ENCODE data around the gene EDC4. TPM values are rescaled to one million over a fixed set of nuclear protein-coding genes. Genes with fewer than 3 reads are reported as not detected.
A peak's percentile ranks its signal among the peaks of the same experiment; 100 is the strongest.

EDC4 gene
- total and polyA plus RNA-seq, 2 of the 8 experiments (the other 6 are each of a cell fraction or from before 2014, with no cell fraction given), result 58.5 to 72.7 TPM

GRCh38 chr16:67892375-67892774 lies 19.5 kb downstream of the EDC4 start:
- ChIA-PET CTCF (ENCODE audit: partially characterized antibody) (interaction anchor here (1.3 to 21.8 kb wide), 4 partner anchors 9 to 148 kb away, joined by 3 to 623 read pairs (median 8); partner anchors contain the start of genes CTRL, LCAT and PSMB10), POLR2A (ENCODE audit: partially characterized antibody) (interaction anchor here (0.8 to 2.6 kb wide), 13 partner anchors 8 to 634 kb away, joined by 3 to 25 read pairs (median 4); partner anchors contain the start of genes CTRL, EDC4, NRN1L and NUTF2)
- H4K91ac ChIP-seq (replicated peaks; ENCODE audit: insufficient read length, low read length), result no peak overlapping the region
- H3K23me2 ChIP-seq (ENCODE audit: low read depth, low read length), result peaks cover 4% of the 10 kb centered on the region
- no peak overlapping the region for H2BK5ac ChIP-seq (ENCODE audit: low read depth, low read length)
- H3K9me3 ChIP-seq (ENCODE audit: insufficient read depth in 2 of 2, low read depth in 1 of 2, low read length in 1 of 2), result no peaks in the 10 kb centered on the region
- peaks cover 13% of the 10 kb centered on the region; the same call in 1 of the 2 replicates for H3K79me1 ChIP-seq (ENCODE audit: low read depth, low read length)
- peak overlapping the region; percentile 94 for H4K5ac ChIP-seq (ENCODE audit: insufficient read length, low read depth, low read length)
- no peak overlapping the region for H2BK20ac ChIP-seq (ENCODE audit: low read length)
- no peak overlapping the region for H3K4ac ChIP-seq (replicated peaks; ENCODE audit: insufficient read length, low read depth, low read length)
- FAIRE-seq (no peak), DNase-seq (ENCODE audit: low read depth in 1 of 2, low spot score in 2 of 2) (no peak)
- no peak overlapping the region for H2AFZ ChIP-seq (ENCODE audit: low read length)
- WGBS, 2 experiments (ENCODE audit: extremely low coverage in 1 of 2, insufficient coverage in 1 of 2, insufficient read length in 1 of 2, insufficient replicate concordance in 2 of 2, low coverage in 1 of 2, low lambda C conversion rate in 2 of 2, missing lambda C conversion rate in 1 of 2), result 67% methylated on average over 5 of the region's 5 CpGs; no CpG with 5 or more reads in 1 of the 2 experiments
- H2AK5ac ChIP-seq (ENCODE audit: low read depth, low read length), result no peak overlapping the region
- H3K4me3 ChIP-seq (ENCODE audit: extremely low read depth in 1 of 4, insufficient read depth in 2 of 4, low read depth in 3 of 4, low read length in 4 of 4), result peak overlapping the region; percentile 18 to 62 (median 28); a peak in 7 of 8 replicates
- H3K56ac ChIP-seq (replicated peaks; ENCODE audit: insufficient read length, low read depth, low read length), result no peak overlapping the region
- no peak overlapping the region for H3K18ac ChIP-seq (ENCODE audit: extremely low read depth, low read length)
- no peak overlapping the region for H4K8ac ChIP-seq (ENCODE audit: extremely low read depth, insufficient read depth, low read length)
- peaks cover 0 to 1% of the 10 kb centered on the region in 2 experiments for H4K20me1 ChIP-seq (replicated peaks in 1 of 2; ENCODE audit: control insufficient read depth in 1 of 2, insufficient read depth in 2 of 2, low read length in 2 of 2)
- no peak overlapping the region for H2BK12ac ChIP-seq (ENCODE audit: low read depth, low read length)
- peaks cover 11 to 31% of the 10 kb centered on the region in 2 experiments for H3K79me2 ChIP-seq (ENCODE audit: control insufficient read depth in 1 of 2, insufficient read depth in 2 of 2, low read length in 2 of 2)
- peak overlapping the region; percentile 40 to 59 for H3K4me2 ChIP-seq (ENCODE audit: insufficient read depth in 1 of 2, low read depth in 2 of 2, low read length in 2 of 2)
- no peak overlapping the region for H2BK15ac ChIP-seq (ENCODE audit: low read length)
- H3K27ac ChIP-seq (ENCODE audit: low read depth, low read length), result no peak overlapping the region
- no peak overlapping the region for H3K23ac ChIP-seq (ENCODE audit: insufficient read length)
- H3K4me1 ChIP-seq (replicated peaks in 1 of 4; ENCODE audit: control insufficient read depth in 3 of 4, insufficient read depth in 4 of 4, low read length in 3 of 4), result peaks cover 0 to 10% (median 7%) of the 10 kb centered on the region in 4 experiments; a peak in 4 of 7 replicates
- H3K9ac ChIP-seq (replicated peaks in 1 of 4; ENCODE audit: extremely low read depth in 1 of 4, low read depth in 3 of 4, low read length in 3 of 4), result peak overlapping the region in 2 of 4 experiments; percentile 8 to 55; a peak in 2 of 7 replicates
- H2BK120ac ChIP-seq (replicated peaks; ENCODE audit: low read depth, low read length), result peak overlapping the region; percentile 83
- no peak overlapping the region for H3K14ac ChIP-seq (ENCODE audit: insufficient read length)
- H3K27me3 ChIP-seq (replicated peaks in 1 of 4; ENCODE audit: control insufficient read depth in 3 of 4, extremely low read depth in 1 of 4, insufficient read depth in 3 of 4, low read length in 3 of 4), result no peaks in the 10 kb centered on the region
- H3K36me3 ChIP-seq (ENCODE audit: control insufficient read depth in 2 of 4, insufficient read depth in 4 of 4, low read length in 3 of 4), result no peaks in the 10 kb centered on the region
- no peak for TF ChIP-seq RNF2 (IDR thresholded peaks at IDR 0.05; ENCODE audit: borderline replicate concordance, low read depth, low read length, missing control alignments, poor library complexity, severe bottlenecking)
- no peak for TF ChIP-seq SP4 (IDR thresholded peaks at IDR 0.05; ENCODE audit: low read length)
- no peak for TF ChIP-seq TEAD4 (IDR thresholded peaks at IDR 0.05; ENCODE audit: low read depth, low read length)
- TF ChIP-seq MAX (IDR thresholded peaks at IDR 0.05), result no peak
- no peak for TF ChIP-seq BCL11A (IDR thresholded peaks at IDR 0.05; ENCODE audit: low read depth in 2 of 2, low read length in 2 of 2)
- no peak for TF ChIP-seq SAP30 (IDR thresholded peaks at IDR 0.05; ENCODE audit: insufficient read depth, insufficient replicate concordance, low read length)
- TF ChIP-seq POLR2A (IDR thresholded peaks at IDR 0.05; ENCODE audit: control extremely low read depth in 1 of 2, low read depth in 2 of 2, low read length in 2 of 2), result no peak
- TF ChIP-seq RFX5 (IDR thresholded peaks at IDR 0.05; ENCODE audit: borderline replicate concordance, low read depth, low read length), result no peak
- TF ChIP-seq BACH1 (IDR thresholded peaks at IDR 0.05; ENCODE audit: low read length), result no peak
- TF ChIP-seq JUND (IDR thresholded peaks at IDR 0.05; ENCODE audit: low read length), result no peak
- no peak for TF ChIP-seq POU5F1 (IDR thresholded peaks at IDR 0.05; ENCODE audit: low read depth, low read length)
- no peak for TF ChIP-seq BRCA1 (IDR thresholded peaks at IDR 0.05; ENCODE audit: low read depth, low read length)
- no peak for TF ChIP-seq USF2 (IDR thresholded peaks at IDR 0.05; ENCODE audit: low read length)

Data from H1 (cell line).